GM19099 (cell line): ENCODE results near the gene ZC3H13.

ENCODE experiments used
- POLR2A ChIP-seq: IDR thresholded peaks from 3 replicates; pipeline ENCODE4 v1.6.1; 2011; ENCODE audit warnings: low read depth; ENCODE audit not compliant: insufficient read length; ENCODE audit errors: extremely low read depth

ZC3H13 gene

DNA sequence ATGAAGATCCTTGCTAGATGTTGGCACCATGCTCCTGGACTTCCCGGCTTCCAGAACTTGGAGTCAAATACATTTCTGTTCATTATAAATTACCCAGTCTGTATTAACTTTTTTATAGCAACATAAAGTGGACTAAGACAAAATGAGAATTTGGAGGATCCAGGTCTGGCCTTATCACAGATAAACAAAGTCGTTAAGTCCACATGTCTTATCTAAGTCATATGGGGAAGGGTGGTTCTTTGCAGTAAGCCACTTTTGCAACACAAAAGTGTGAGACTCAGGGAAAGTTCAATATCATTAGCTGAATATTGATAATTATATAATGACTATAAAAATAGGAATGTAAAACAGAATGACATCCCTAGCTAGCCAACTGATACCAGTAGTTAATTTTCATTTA, 109.4 kb downstream of the ZC3H13 start:
- TF ChIP-seq POLR2A: no peak

DNA sequence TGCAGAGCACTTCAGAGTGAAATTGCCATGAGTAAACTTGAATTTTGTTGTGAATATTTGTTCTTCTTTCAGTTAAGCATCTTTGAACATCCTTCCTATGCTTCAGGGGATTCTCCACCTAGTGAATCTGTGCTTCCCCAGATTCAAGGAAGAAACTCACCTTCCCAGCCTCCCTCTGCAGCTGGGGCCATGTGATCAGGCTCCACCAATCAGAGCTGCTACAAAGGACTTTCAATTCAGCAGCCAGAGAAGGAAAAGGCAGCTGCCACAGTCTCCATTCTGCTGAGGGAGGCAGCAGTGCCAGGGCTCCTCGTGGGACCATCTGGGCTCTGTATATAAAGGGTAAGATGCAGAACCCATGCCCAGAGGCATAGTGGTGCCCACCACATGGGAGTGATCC, 111.3 kb downstream of the ZC3H13 start:
- TF ChIP-seq POLR2A: no peak

DNA sequence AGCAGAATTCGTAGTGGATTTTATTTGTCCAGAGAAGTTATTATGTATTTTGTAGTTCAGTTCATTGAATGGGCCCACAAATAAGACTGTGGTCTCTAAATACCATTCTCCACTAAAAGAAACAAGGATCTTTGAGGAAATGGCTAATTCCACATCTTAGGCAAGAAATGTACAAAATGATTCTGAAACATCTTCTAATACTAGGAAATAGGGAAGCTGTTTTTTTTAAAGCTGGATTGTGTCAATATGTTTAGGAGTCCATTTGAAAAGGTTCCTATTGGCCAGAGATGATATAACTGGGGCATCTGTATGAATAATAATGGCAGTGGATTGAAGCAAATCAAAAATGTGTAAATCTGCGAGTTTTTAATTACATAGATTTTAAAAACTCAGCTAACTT, 112.5 kb downstream of the ZC3H13 start:
- no peak for TF ChIP-seq POLR2A

DNA sequence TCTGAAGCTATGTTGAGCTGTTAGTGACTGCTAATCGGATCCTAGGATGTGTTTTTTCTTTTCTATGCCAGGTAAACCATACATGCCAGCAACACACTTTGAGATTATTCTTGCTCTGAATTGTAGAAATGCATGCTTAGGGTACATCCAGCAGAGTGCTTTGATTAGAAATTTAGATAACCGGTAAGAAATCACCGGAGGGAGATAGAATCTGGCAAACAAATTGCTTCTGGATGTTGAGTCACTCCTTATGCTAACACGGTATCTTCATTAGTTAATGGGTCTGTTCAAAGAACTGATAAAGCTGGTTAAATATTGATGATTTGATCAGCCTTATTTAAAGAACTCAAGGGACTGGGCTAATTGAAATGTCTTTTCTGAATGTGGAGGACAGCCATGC, 115.9 kb downstream of the ZC3H13 start:
- TF ChIP-seq POLR2A: no peak

DNA sequence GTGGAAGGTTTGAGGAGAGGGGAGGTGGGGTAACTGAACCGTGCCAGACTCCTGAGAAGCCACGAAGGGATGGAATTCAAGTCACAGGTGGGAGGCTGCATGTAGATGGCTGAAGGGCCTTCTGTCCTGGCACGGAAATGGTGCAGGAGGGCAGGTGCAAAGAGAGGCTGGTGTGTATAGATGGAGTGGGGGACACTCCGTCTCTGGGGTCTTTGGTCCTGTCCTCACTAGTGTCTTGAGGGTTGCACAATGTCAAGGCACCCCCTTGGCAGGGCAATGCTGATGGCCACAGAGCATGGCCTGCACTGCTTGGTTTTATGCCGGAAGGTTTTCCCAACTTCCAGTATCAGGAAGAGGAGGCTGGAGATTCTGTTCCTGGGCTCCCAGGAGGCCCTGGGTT, 118.3 kb downstream of the ZC3H13 start:
- no peak for TF ChIP-seq POLR2A

DNA sequence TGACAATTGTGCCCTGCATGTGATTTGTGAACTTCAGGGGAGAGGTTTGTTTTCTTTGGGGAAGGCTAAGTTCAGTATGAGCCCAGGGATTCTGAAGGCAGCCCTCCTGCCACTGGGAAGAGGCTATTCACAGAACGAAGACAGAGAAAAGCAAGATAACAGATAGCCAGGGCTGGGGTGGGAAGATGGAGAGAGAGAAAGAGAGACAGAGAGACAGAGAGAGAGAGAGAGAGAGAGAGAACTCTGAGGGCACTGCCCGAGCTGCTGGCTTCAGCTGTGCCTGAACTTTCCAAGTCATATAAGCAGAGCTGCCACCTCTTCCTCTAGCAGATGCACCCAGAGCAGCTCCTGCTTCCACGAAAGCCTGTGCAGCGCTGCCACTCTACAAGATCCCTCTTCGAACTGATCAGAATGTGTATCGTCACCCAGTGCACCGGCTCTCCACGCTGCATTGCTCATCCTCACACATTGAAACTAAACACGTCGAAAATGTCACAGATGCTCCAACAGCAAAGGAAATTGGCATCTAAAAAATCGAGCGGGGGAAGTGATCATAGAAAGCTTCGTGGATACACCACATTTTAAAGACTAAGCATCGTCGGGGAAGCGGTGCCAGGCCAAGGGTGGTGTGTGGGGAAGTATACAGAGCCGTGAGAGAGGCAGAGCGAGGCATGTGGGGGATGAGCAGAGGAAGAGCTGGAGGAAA, 119.2 kb downstream of the ZC3H13 start:
- TF ChIP-seq POLR2A: no peak

DNA sequence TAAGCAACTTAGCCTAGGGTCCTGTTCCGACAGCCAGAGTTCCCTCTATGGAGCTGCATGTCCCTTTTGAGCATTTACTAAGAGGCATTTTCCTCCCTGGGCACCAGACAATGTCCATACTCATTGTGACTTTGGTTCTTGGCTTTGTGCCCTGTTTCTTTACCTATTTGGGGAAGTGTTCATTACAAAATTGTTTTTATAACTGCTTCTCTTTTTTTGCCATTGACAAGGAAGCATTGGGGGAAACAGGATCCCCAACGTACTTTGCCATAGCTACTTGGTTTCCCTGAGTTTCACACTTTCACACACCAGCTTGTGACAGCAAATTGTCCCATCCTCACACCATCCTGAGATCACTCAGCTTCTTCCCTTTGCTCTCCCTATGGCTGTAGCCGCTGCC, 119.9 kb downstream of the ZC3H13 start:
- no peak for TF ChIP-seq POLR2A

DNA sequence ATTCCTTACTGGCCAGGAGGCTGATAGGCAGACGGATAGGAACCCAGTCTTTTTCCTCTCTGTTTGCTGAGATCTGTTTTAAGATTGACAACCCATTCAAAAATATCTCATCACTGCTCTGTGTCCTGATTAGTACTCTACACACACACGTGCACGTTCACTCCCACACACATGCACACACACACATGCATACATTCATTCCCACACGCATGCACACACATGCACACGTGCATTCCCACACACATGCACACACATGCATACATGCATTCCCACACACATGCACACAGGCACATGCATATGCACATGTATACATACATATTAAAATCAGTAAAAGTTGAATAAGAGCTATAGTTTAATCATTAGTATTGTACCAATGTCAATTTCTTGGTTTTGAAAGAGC, 120.4 kb downstream of the ZC3H13 start:
- TF ChIP-seq POLR2A: no peak

DNA sequence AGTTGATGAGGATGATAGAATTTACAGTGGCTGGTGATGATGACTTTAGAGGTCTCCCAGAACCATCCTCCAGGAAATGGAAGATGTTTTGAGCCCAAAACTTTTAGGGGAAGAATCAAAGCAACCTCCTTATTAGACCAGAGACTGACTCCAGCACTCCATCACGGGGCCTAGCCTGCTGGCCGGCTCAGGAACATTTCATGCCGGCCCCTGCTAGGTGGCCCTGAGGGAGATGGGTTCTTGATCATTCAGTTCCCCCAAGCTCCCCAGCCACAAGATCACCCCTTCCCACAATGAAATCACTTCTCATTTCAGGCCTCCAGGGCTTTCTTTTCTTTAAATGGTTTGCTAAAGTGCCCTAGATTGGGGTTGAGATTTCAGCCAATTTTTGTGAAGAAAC, 121.3 kb downstream of the ZC3H13 start:
- TF ChIP-seq POLR2A: no peak

DNA sequence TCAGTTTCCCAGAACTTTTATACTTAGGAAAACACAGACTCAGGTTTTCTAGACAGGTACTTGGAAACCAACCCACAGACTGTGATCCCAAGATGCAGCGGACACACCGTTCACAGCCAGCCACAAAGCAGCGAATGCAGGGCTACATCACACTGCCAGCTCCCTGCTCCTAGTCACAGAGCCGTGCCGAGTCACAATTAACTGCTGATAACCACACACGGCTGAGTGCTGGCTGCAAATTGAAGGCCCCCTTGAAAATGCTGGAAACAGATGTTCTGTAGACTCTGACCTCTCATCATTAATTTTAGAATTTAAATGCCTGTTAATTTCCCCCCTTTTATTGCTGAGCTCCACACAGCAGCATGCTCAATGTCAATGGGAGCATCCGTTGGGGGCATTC, 122.4 kb downstream of the ZC3H13 start:
- TF ChIP-seq POLR2A: no peak

DNA sequence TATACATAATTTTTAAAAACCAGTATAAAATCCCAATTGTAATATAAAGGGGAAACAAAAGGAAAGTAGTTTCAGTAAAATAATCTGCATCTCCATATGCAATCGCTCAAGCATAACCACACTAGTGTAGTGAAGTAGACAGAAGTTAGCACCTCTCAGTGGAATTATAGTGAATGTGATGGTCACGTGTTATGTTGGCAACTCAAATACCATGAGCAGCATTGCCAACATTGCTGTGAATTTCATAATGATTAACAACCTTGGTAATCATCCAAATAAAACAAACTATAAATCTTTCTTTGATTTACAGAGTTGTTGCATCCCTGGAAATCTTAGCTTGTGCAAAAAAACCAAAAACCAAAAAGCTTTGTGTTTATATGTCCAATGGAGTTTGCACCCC, 123.7 kb downstream of the ZC3H13 start:
- TF ChIP-seq POLR2A: no peak

DNA sequence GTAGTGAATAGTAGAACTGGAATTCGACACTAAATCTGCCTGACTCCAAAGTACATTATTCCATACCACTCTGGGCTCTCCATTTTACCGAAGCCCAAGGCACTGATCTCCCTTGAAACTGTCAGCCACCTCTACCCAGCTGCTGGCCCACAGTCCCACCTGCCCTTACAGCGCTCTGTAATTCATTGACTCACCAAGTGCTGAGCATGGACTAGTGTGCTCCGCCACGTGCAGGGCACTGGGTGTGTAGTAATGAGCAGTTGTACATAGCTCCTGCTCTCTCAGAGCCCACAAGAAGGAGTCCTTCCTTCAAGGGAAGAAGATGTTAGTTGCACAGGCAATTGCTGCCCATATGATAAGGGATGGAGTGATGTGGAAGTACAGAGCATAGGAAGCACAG, 124.4 kb downstream of the ZC3H13 start:
- TF ChIP-seq POLR2A: no peak

DNA sequence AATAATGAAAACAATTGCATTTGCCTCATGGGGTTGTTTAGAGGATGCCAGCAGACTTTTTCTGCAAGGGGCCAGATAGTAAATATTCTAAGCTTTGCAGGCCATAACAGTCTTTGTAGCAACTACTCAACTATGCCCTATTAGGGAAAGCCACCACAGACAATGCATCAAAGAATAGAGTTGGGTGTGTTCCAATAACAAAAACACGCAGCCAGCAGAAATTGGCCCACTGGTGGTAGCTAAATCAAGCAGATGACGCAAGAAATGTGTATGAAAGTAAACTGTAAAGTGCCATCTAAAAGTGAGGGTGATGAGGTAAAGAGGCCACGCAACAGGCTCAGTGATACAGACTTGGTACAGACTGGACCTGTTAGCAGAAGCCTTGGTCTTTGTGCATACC, 125.8 kb downstream of the ZC3H13 start:
- TF ChIP-seq POLR2A: no peak

DNA sequence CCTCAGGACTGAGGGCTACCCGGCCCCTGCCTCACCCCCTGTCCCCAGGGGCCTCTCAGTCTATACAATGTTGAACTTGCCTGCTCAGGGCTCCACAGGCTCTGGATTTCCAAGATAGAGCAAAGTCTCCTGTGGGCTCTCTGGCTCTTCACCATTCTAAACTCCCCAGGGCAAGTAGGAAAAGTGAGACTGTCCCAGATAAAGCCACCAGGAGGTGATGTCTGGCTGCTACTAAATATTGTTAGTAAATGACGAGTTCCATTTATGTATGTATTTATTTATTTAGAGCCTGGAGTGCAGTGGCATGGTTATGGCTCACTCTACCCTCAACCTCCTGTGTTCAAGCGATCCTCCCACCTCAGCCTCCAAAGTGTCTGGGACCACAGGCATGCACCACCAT, 127.4 kb downstream of the ZC3H13 start:
- no peak for TF ChIP-seq POLR2A

DNA sequence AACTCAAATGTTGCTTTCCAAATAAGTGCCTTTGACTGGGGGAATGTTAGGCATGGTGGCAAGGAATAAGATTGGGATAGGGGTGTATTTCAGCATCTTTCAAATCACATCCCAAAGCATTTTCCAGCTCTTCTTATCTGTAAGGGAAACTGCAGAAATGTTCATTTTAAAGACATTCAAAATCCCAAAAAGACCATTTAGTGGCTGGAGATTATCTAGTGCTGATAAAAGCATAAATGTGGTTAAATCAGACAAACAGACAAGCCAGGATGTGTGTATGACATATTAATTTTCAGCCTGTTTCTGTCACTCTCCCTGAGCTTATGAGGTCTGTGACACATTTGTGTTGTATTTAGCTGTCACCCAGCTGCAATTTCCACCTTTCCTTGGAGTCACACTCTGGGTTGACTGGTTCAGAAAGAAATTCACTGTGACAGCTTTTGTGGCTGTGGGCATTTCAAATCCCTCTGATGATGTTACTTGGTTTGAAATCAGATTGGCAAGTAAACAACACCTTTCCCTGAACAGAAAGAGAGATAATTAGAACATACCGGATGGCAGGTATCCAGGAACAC, 131.3 kb downstream of the ZC3H13 start:
- no peak for TF ChIP-seq POLR2A

DNA sequence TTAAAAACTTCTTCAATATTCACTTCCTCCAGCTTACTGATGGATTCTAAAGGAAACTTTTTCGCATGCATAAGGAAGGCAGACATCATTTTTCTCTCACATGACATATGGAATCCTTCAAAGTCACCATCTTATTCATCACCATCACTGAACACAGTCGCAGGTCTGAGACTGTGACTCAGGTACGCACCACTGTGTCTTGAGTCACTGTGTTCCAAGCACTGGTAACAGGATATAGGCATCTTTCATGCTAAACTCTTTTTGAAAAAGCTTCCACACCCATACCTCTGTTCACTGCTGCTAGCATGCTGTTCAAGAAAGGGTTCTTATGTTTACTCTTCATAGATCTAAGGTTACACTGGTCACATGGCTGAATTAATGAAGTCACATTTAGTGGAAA, 133.9 kb downstream of the ZC3H13 start:
- no peak for TF ChIP-seq POLR2A

DNA sequence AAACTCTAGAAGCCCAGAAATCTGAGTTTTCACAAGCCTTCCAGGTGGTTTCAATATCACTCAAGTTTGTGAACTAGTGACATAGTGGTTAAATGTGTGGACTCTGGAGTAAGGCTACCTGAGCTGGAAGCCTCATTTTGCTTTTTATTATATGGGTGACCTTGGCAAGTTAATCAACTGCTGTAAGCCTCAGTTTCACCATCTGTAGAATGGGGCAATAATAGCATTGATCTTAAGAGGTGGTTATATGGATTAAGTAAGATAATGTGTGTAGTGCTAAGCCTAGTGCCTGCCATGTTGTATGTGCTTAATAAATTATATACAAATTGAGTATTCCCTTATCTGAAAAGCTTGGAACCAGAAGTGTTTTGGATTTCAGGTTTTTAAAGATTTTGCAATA, 135.5 kb downstream of the ZC3H13 start:
- no peak for TF ChIP-seq POLR2A
